PC-3 (cell line): ENCODE data around the gene CRYGS.

Source experiments
- CTCF ChIP-seq: fragments of 300-600 bp; sonication (generic); conservative IDR thresholded peaks from 2 replicates; pipeline ENCODE4 v1.5.1; 2017; ENCODE audit warnings: antibody characterized with exemption, low read depth, mild to moderate bottlenecking, low read length
- EZH2 ChIP-seq: fragments of 300-600 bp; sonication (generic); IDR thresholded peaks from one replicate; pipeline ENCODE4 v1.6.1; 2017; ENCODE audit warnings: antibody characterized with exemption, mild to moderate bottlenecking, low read length; ENCODE audit not compliant: unreplicated experiment
- EZH2phosphoT487 ChIP-seq: fragments of 300-600 bp; sonication (generic); IDR thresholded peaks from 2 replicates; pipeline ENCODE4 v1.6.1; 2018; ENCODE audit warnings: mild to moderate bottlenecking, antibody characterized with exemption, low read length, borderline replicate concordance

- no peak for TF ChIP-seq EZH2phosphoT487
- TF ChIP-seq CTCF, result no peak
- no peak for TF ChIP-seq EZH2
Measured at GRCh38 chr3:186525369-186526255, 18.6 kb downstream of the CRYGS start.
